H1 (cell line): ENCODE data around the gene MAPK1.
"Not testable (repeated sequence)": the region's sequence is repeated elsewhere in the genome, so short reads cannot be mapped to it uniquely, and the experiment has no call there.

ENCODE experiments used
- BCL11A ChIP-seq, 2 experiments: IDR thresholded peaks; one replicate each; pipeline ENCODE4 v1.6.1; 2011; ENCODE audit warnings: low read depth in 2 of 2, low read length in 2 of 2, mild to moderate bottlenecking in 2 of 2
- CEBPB ChIP-seq: IDR thresholded peaks from 2 replicates; pipeline ENCODE4 v1.6.1; 2012; ENCODE audit warnings: low read depth, low read length
- JUND ChIP-seq: IDR thresholded peaks from 2 replicates; pipeline ENCODE4 v1.6.1; 2011; ENCODE audit warnings: mild to moderate bottlenecking, improper control_type of control experiment, low read length
- POLR2AphosphoS5 ChIP-seq: IDR thresholded peaks from 2 replicates; pipeline ENCODE4 v1.6.1; 2011; ENCODE audit warnings: low read depth, low read length
- SIN3A ChIP-seq, 2 experiments: IDR thresholded peaks in 1 of 2; conservative IDR thresholded peaks in 1 of 2; 2 replicates each; pipeline ENCODE4 v1.6.1; 2011 to 2012; ENCODE audit warnings: low read length in 2 of 2, improper control_type of control experiment in 1 of 2, low read depth in 1 of 2, mild to moderate bottlenecking in 1 of 2
- TAF1 ChIP-seq: IDR thresholded peaks from 2 replicates; pipeline ENCODE4 v1.6.1; 2011; ENCODE audit warnings: mild to moderate bottlenecking, low read depth, low read length
- TAF7 ChIP-seq: optimal IDR thresholded peaks from 2 replicates; pipeline ENCODE3; 2011; ENCODE audit warnings: low read depth, mild to moderate bottlenecking, inconsistent platforms, low read length, moderate library complexity, borderline replicate concordance
- ZNF274 ChIP-seq: IDR thresholded peaks from 2 replicates; pipeline ENCODE4 v1.7.0; 2012; ENCODE audit warnings: low read length, borderline replicate concordance; ENCODE audit errors: extremely low read depth
- TF ChIP-seq, protein P1 (sequence below), 3 experiments: IDR thresholded peaks; 1 replicate in 2 of 3; 2 replicates in 1 of 3; pipeline versions ENCODE4 v1.5.1 to v1.6.1; 2011; ENCODE audit warnings: low read length in 3 of 3, mild to moderate bottlenecking in 3 of 3, inconsistent platforms in 2 of 3, low read depth in 1 of 3, moderate library complexity in 1 of 3; ENCODE audit not compliant: insufficient read depth in 1 of 3; ENCODE audit errors: control extremely low read depth in 1 of 3

DNA sequence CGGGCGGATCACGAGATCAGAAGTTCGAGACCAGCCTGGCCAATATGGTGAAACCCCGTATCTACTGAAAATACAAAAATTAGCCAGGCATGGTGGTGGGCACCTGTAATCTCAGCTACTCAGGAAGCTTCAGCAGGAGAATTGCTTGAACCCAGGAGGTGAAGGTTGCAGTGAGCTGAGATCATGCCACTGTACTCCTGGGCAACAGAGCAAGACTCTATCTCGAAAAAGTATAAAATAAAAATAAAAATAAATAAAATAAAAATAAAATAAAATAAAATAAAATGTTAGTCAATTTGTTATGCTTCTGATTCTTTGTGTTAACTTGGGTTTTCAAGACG lies 66.2 kb downstream of the MAPK1 start:
- TF ChIP-seq ZNF274; TAF7; POLR2AphosphoS5; JUND; CEBPB; TAF1; SIN3A (conservative IDR thresholded peaks at IDR 0.05 in 1 of 2, IDR thresholded peaks at IDR 0.05 in 1 of 2; ENCODE audit: low read depth in 1 of 2, low read length in 2 of 2); BCL11A (IDR thresholded peaks at IDR 0.05; ENCODE audit: low read depth in 2 of 2, low read length in 2 of 2): not testable (repeated sequence)
- TF ChIP-seq, protein P1, sequence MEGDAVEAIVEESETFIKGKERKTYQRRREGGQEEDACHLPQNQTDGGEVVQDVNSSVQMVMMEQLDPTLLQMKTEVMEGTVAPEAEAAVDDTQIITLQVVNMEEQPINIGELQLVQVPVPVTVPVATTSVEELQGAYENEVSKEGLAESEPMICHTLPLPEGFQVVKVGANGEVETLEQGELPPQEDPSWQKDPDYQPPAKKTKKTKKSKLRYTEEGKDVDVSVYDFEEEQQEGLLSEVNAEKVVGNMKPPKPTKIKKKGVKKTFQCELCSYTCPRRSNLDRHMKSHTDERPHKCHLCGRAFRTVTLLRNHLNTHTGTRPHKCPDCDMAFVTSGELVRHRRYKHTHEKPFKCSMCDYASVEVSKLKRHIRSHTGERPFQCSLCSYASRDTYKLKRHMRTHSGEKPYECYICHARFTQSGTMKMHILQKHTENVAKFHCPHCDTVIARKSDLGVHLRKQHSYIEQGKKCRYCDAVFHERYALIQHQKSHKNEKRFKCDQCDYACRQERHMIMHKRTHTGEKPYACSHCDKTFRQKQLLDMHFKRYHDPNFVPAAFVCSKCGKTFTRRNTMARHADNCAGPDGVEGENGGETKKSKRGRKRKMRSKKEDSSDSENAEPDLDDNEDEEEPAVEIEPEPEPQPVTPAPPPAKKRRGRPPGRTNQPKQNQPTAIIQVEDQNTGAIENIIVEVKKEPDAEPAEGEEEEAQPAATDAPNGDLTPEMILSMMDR (IDR thresholded peaks at IDR 0.05; ENCODE audit: control extremely low read depth in 1 of 3, insufficient read depth in 1 of 3, low read depth in 1 of 3, low read length in 3 of 3) = not testable (repeated sequence)
